ENCODE data around the gene SPATA2L. TPM values are rescaled to one million over a fixed set of nuclear protein-coding genes. Genes with fewer than 3 reads are reported as not detected.
"Not testable (repeated sequence)": the region's sequence is repeated elsewhere in the genome, so short reads cannot be mapped to it uniquely, and the experiment has no call there.

SPATA2L gene
- total RNA-seq, 1 donor from 2014 or later = 18.6 TPM

DNA sequence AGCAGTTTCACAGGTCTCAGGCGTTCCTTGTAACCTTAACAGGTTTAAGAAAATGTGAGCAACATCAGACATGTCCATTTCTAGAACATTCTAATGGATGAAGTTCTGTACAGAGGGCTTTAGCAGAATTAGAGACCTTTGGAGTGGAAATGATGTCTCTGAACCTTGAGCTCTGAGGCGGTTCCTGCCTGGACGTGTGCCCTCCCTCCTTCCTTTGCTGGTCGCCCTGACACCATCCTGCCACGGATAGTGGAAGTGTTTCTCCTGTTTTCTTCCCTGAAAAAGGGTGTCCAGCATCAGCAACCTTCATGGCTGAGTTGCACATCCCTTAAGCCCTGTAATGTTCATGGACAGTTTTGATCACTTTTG is 32.7 kb downstream of the SPATA2L start:
- TF ChIP-seq CTCF (IDR thresholded peaks at IDR 0.05; ENCODE audit: partially characterized antibody, unreplicated experiment) = no peak
- H3K27me3 Mint-ChIP-seq (ENCODE audit: unreplicated experiment) = no peaks in the 10 kb centered on the region
- peaks cover 6% of the 10 kb centered on the region for H3K9me3 Mint-ChIP-seq (ENCODE audit: unreplicated experiment)
- peaks cover 22% of the 10 kb centered on the region for H3K36me3 Mint-ChIP-seq (ENCODE audit: unreplicated experiment)
- no peaks in the 10 kb centered on the region for H3K4me1 Mint-ChIP-seq (ENCODE audit: low read depth, unreplicated experiment)
- DNase-seq = no peak
- no peak overlapping the region for H3K4me3 Mint-ChIP-seq (ENCODE audit: unreplicated experiment)
- H3K27ac Mint-ChIP-seq (ENCODE audit: unreplicated experiment) = no peak overlapping the region

- Mint-ChIP-seq H3K9me3 (ENCODE audit: unreplicated experiment) (peaks cover 10% of the 10 kb centered on the region), H3K36me3 (ENCODE audit: unreplicated experiment) (peaks cover 17% of the 10 kb centered on the region), H3K27me3 (ENCODE audit: unreplicated experiment) (peaks cover 1% of the 10 kb centered on the region)
These were observed 33.9 kb downstream of the SPATA2L start for GRCh38 chr16:89667633-89668032.

GRCh38 chr16:89667000-89667399 is 34.5 kb downstream of the SPATA2L start:
- not testable (repeated sequence) for H3K4me3 Mint-ChIP-seq (ENCODE audit: unreplicated experiment)
- peaks cover 13% of the 10 kb centered on the region for H3K36me3 Mint-ChIP-seq (ENCODE audit: unreplicated experiment)
- peak; percentile 56 for DNase-seq

More at GRCh38 chr16:89667633-89668032, 33.9 kb downstream of the SPATA2L start:
- H3K4me1 Mint-ChIP-seq (ENCODE audit: low read depth, unreplicated experiment) = no peaks in the 10 kb centered on the region
- H3K4me3 Mint-ChIP-seq (ENCODE audit: unreplicated experiment) = no peak overlapping the region
- H3K27ac Mint-ChIP-seq (ENCODE audit: unreplicated experiment) = no peak overlapping the region
- DNase-seq = no peak
- TF ChIP-seq CTCF (IDR thresholded peaks at IDR 0.05; ENCODE audit: partially characterized antibody, unreplicated experiment) = no peak

DNA sequence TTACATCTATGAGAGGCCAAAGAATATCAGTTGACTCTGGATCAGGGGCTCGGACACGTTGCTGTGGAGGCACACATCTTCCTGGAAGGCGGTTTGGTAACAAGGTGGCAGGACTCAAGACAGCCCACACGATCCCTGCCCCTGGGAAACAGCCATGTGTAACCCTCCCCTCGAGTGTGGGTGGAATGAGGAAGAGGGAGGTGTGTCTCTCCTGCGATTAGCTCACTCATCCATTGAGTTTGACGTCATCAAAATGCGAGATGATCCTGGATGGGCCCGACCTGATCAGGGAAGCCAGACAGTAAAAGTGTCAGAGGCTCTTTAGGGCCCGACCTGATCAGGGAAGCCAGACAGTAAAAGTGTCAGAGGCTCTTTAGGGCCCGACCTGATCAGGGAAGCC is 37.3 kb downstream of the SPATA2L start:
- peaks cover 19% of the 10 kb centered on the region for H3K36me3 Mint-ChIP-seq (ENCODE audit: unreplicated experiment)
- not testable (repeated sequence) for H3K27me3 Mint-ChIP-seq (ENCODE audit: unreplicated experiment)

More at GRCh38 chr16:89667000-89667399, 34.5 kb downstream of the SPATA2L start:
- H3K9me3 Mint-ChIP-seq (ENCODE audit: unreplicated experiment) = peaks cover 10% of the 10 kb centered on the region
- H3K4me1 Mint-ChIP-seq (ENCODE audit: low read depth, unreplicated experiment); H3K27ac Mint-ChIP-seq (ENCODE audit: unreplicated experiment); H3K27me3 Mint-ChIP-seq (ENCODE audit: unreplicated experiment): not testable (repeated sequence)
- TF ChIP-seq CTCF (IDR thresholded peaks at IDR 0.05; ENCODE audit: partially characterized antibody, unreplicated experiment) = peak; percentile 17

GRCh38 chr16:89661215-89661614 is 40.3 kb downstream of the SPATA2L start:
- Mint-ChIP-seq H3K27me3 (ENCODE audit: unreplicated experiment) (peaks cover 6% of the 10 kb centered on the region), H3K4me1 (ENCODE audit: low read depth, unreplicated experiment) (peaks cover 5% of the 10 kb centered on the region), H3K9me3 (ENCODE audit: unreplicated experiment) (peaks cover 12% of the 10 kb centered on the region), H3K36me3 (ENCODE audit: unreplicated experiment) (peaks cover 14% of the 10 kb centered on the region), H3K4me3 (ENCODE audit: unreplicated experiment) (no peak overlapping the region), H3K27ac (ENCODE audit: unreplicated experiment) (no peak overlapping the region)
- DNase-seq = no peak
- no peak for TF ChIP-seq CTCF (IDR thresholded peaks at IDR 0.05; ENCODE audit: partially characterized antibody, unreplicated experiment)

More for the DNA sequence above, 37.3 kb downstream of the SPATA2L start:
- H3K4me1 Mint-ChIP-seq (ENCODE audit: low read depth, unreplicated experiment); H3K27ac Mint-ChIP-seq (ENCODE audit: unreplicated experiment); H3K4me3 Mint-ChIP-seq (ENCODE audit: unreplicated experiment); DNase-seq: not testable (repeated sequence)
- H3K9me3 Mint-ChIP-seq (ENCODE audit: unreplicated experiment) = peaks cover 12% of the 10 kb centered on the region

All from glutamatergic neuron (in vitro differentiated cells).